ENCODE results near the gene CD46.

The CD46 gene

DNA sequence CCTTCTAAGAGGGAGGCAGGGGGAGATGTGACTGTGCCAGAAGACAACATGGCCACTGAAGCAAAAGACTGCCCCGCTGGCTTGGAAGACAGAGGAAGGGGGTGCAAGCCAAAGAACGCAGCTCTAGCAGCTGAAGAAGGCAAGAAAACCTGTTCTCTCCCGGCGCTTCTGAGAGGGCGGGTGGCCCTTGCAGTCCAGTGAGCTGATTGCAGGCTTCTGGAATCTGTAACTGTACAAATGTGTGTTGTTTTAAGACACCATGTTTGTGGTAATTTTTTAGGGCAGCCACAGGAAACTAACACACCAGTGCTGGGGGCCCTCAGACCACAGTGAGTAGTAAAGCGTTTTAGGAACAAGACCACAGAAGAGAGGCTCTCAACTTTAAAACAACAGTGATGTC is 47.0 kb downstream of the CD46 start:
- no peak for DNase-seq

DNA sequence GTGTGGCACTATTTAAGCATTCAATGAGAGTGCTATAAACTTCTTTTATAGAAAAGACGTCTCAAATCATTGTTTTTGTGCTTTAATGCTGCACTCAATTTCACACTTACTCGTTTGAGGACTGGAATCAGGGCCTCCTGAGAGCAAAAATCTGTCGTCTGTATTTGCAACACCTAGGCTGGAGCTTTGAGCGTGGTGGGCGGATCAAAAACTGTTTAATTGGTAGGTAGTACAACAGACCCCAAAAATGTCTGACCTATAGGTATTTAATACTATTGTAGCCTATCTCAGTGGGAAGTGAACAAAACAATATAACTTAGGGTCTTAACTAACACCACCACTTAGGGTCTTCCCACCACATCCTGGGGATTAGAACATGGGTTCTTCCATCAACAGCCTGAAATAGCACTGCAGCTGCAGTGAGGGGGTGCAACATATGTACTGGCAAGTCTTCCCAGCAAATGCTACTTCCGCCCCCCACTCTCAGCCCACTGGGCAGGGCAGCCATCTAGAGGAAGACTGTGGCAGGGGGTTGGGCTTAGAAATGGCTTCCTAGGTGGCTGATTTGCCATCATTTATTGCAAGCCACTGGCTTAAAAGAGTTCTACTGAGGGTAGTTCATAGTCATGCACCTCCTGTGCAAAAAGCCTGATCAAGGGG is 48.3 kb downstream of the CD46 start:
- no peak for DNase-seq

- DNase-seq, result no peak
These were observed 50.0 kb downstream of the CD46 start for GRCh38 chr1:207801819-207802218.

- no peak for DNase-seq
These were observed 51.8 kb downstream of the CD46 start for GRCh38 chr1:207803678-207804077.

DNA sequence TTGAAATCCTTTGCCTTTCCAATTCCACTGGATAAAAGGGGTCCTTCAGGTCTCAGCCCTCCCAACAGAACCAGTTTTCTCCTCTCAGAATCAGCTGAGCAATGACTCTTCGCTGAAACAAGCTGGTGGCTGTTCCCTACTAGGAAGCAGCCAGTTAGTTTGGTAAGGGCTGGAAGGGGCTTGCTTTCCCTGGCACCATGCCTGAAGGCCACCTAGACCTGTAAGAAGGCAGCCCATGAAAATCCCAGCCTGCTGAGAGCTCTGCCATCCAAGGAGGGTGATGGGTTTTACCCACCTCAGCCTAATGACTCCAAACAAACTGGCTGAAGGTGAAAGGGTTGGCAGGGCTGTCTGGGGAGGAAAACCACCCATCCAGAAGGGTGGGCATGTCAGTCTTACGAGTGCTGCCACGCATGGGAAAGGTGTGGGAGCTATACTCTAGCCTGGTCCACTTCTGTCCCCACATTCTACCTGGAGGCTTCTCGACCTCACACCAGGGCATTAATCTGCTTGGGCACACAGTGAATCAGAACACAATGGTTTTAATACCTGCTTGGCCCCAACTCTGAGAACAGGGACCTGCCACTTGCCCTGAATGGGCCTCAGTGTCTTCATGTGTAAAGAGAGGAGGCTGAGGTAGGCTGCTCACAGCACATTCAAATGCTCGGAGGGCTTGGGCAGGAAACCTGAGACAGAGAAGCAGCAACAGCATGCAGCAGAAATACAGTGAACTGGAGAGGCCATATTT is 53.0 kb downstream of the CD46 start:
- no peak for DNase-seq

- no peak for DNase-seq
These were observed 54.1 kb downstream of the CD46 start for GRCh38 chr1:207805841-207806421.

GRCh38 chr1:207806531-207807325 is 54.9 kb downstream of the CD46 start:
- DNase-seq, result no peak

DNA sequence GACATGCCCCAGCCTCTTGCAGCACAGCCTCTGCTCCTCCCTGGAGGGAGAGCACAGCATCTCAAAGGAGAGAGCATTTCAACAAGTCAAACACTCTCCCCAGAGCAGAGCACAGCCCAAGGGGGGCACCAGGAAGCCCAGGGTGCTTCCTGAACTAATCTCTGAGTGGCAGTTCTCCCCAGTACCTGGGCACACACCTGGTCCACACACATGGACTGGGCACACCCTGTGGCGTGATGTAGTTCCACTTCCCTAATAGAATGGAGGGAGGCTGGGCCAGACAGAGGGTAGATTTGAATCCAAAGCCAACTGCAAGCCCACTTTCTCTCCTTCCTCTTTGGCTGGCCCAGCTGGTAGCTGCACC is 55.5 kb downstream of the CD46 start:
- DNase-seq, result no peak

- no peak for DNase-seq
These were observed 56.0 kb downstream of the CD46 start for GRCh38 chr1:207807690-207808321.

GRCh38 chr1:207808322-207808705 is 56.5 kb downstream of the CD46 start:
- DNase-seq, result no peak

DNA sequence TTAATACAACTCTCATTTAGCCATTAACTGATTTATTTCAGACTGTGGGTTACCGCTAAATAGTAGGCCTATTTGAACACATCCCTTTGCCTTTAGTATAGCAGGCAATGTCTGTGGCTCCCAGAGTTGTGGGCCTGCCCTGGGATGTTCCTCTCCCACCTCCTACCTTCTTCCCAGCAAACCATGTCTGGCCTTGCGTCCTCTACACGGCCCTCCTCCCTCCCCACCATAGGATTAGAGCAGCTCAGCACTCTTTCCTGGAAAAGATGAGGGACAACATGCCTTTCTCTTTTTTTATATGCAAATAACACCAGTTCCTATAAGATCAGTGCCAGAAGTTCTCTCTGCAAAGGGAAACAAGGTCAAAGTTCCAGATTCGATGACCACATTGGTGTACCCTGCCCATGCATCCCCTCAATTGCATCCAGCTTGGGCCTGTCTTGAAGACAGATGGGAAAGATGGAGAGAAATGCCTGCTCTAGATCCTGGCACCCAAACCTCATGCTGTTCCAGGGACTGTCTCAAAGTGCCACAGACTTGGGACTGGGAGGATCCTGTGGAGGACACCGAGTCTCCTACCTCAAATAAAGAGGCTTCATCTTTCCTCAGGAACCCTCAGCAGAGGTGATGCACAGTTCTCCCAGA is 57.2 kb downstream of the CD46 start:
- DNase-seq, result no peak

GRCh38 chr1:207810173-207810572 is 58.3 kb downstream of the CD46 start:
- DNase-seq, result no peak

DNA sequence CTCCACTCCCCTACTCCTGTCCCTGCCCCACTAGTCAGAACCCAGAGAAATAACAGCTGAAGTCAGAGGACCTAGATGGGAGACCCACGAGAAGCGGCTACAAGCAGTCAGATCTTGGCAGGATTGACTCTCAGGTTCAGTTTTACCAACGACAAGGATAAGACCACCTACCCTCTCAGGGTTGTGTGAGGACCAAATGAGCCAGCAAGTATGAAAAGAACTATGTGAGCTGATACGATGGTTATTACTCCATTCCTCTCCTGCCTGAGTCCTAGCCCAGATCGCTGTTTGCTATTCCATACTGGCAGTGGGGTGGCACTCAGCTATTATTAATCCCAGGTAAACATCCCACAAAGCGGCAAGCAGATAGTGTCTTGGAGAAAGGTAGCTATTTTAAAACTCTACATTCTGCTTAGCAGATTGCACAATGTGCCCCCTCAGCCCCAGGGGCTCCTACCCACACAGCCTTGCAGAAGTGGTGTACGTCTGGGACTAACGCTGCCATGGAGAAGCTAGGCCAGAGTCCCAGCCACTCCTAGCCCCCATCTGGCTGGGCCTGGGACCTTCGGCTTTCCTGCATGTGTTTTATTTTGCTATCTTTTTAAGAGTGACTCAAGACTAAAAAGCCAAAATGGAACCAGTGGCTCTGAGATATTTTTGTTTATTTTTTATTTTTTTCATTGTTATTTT is 58.9 kb downstream of the CD46 start:
- DNase-seq, result no peak

GRCh38 chr1:207811319-207811718 is 59.5 kb downstream of the CD46 start:
- DNase-seq, result no peak

- no peak for DNase-seq
These were observed 60.3 kb downstream of the CD46 start for GRCh38 chr1:207811920-207812720.

- no peak for DNase-seq
These were observed 61.1 kb downstream of the CD46 start for GRCh38 chr1:207812778-207813511.

GRCh38 chr1:207813512-207813881 is 61.6 kb downstream of the CD46 start:
- no peak for DNase-seq

DNA sequence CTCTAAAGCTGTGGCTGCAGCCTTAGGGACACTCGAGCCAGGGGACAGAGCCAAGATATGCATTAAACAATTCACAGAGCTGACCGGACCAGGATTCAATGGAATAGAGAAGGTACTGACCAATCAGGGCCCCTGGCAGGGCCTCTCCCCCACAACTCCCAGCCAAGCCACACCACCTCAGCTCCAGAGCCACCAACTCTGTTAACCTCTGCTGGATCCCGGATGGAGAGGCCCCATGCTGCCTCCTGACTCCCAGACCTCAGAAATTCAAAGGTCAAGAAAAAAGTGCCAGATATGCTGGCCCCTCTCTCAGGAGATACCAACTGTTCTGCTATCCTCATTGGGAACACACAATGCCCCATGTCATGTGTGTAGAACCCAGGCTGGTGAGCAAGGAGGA is 62.1 kb downstream of the CD46 start:
- no peak for DNase-seq

DNA sequence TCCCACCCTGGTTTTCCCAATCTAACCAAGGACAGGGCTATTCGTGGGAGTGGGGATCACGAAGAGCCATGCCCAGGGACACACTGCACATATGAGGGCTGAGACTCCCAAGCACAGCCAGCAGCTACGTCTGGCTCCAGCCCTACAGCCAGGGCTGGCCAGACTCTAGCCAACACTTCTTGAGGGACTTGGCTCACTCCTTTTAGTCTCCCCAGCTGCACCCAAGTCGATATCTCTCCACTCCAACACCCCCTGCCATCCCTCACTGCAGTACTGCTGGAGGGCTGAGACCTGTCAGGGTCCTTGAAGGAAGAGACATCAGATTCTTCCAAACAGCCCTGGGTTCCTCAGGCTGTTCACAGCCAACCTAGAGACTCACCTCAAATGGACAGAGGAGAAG is 62.6 kb downstream of the CD46 start:
- no peak for DNase-seq

- DNase-seq, result no peak
These were observed 63.6 kb downstream of the CD46 start for GRCh38 chr1:207815466-207815865.

DNA sequence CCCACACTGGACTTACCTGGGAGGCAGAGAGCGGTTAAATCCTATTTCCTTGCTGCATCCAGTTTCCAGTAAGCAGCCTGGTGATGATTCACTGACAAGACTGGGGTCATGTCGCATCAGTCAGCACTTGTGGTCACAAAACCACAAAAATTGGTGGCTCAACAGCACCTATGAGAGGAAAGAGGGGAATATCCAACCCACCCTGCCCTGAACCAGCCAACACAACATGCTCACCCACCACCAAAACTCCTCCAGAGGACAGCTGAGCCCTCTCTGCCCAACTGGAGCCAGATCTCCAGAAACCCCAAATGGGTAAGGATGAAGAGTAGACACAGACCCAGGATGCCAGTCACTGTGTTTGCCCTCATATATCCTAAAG is 64.0 kb downstream of the CD46 start:
- DNase-seq, result no peak

Data from activated T-cell treated with anti-CD3 and anti-CD28 coated beads, Interleukin-2, amount 50 U/mL, for 1 hour (primary cell).